ENCODE measurements around the gene PCGF5. TPM values are rescaled to one million over a fixed set of nuclear protein-coding genes. Genes with fewer than 3 reads are reported as not detected.
A peak's percentile ranks its signal among the peaks of the same experiment; 100 is the strongest.

The PCGF5 gene
- total RNA-seq, 1 donor from 2014 or later = 11.6 TPM

- no peak for TF ChIP-seq CTCF (IDR thresholded peaks at IDR 0.05; ENCODE audit: unreplicated experiment)
- Mint-ChIP-seq H3K9me3 (no peaks in the 10 kb centered on the region), H3K27ac (no peak overlapping the region), H3K27me3 (ENCODE audit: low read depth) (peaks cover 15% of the 10 kb centered on the region), H3K4me3 (no peak overlapping the region), H3K4me1 (peaks cover 16% of the 10 kb centered on the region), H3K36me3 (no peaks in the 10 kb centered on the region)
- DNase-seq (ENCODE audit: low spot score in 2 of 2, unreplicated experiment in 2 of 2) = no peak
Measured at GRCh38 chr10:91309711-91310110, 89.2 kb downstream of the PCGF5 start.

GRCh38 chr10:91311601-91312381 lies 91.3 kb downstream of the PCGF5 start:
- Mint-ChIP-seq H3K9me3 (no peaks in the 10 kb centered on the region), H3K27ac (no peak overlapping the region), H3K4me3 (no peak overlapping the region), H3K36me3 (no peaks in the 10 kb centered on the region), H3K4me1 (peaks cover 16% of the 10 kb centered on the region), H3K27me3 (ENCODE audit: low read depth) (peaks cover 15% of the 10 kb centered on the region)
- no peak for DNase-seq (ENCODE audit: low spot score in 2 of 2, unreplicated experiment in 2 of 2)
- no peak for TF ChIP-seq CTCF (IDR thresholded peaks at IDR 0.05; ENCODE audit: unreplicated experiment)

GRCh38 chr10:91312382-91312733 lies 91.9 kb downstream of the PCGF5 start:
- DNase-seq (ENCODE audit: low spot score in 2 of 2, unreplicated experiment in 2 of 2) = no peak
- TF ChIP-seq CTCF (IDR thresholded peaks at IDR 0.05; ENCODE audit: unreplicated experiment) = no peak
- H3K9me3 Mint-ChIP-seq = no peaks in the 10 kb centered on the region
- no peak overlapping the region for H3K27ac Mint-ChIP-seq
- H3K4me1 Mint-ChIP-seq = peaks cover 16% of the 10 kb centered on the region
- H3K27me3 Mint-ChIP-seq (ENCODE audit: low read depth) = peaks cover 15% of the 10 kb centered on the region
- no peak overlapping the region for H3K4me3 Mint-ChIP-seq
- H3K36me3 Mint-ChIP-seq = no peaks in the 10 kb centered on the region

- no peak for DNase-seq (ENCODE audit: low spot score in 2 of 2, unreplicated experiment in 2 of 2)
- Mint-ChIP-seq H3K9me3 (no peaks in the 10 kb centered on the region), H3K4me1 (peaks cover 16% of the 10 kb centered on the region), H3K36me3 (no peaks in the 10 kb centered on the region), H3K4me3 (no peak overlapping the region), H3K27me3 (ENCODE audit: low read depth) (peaks cover 10% of the 10 kb centered on the region), H3K27ac (peak overlapping the region; percentile 10)
- TF ChIP-seq CTCF (IDR thresholded peaks at IDR 0.05; ENCODE audit: unreplicated experiment) = no peak
Measured at GRCh38 chr10:91313796-91314485, 93.5 kb downstream of the PCGF5 start.

- peaks cover 6% of the 10 kb centered on the region for H3K27me3 Mint-ChIP-seq (ENCODE audit: low read depth)
- no peak for TF ChIP-seq CTCF (IDR thresholded peaks at IDR 0.05; ENCODE audit: unreplicated experiment)
- H3K27ac Mint-ChIP-seq = no peak overlapping the region
- no peaks in the 10 kb centered on the region for H3K9me3 Mint-ChIP-seq
- H3K36me3 Mint-ChIP-seq = no peaks in the 10 kb centered on the region
- no peak overlapping the region for H3K4me3 Mint-ChIP-seq
- H3K4me1 Mint-ChIP-seq = peaks cover 14% of the 10 kb centered on the region
- DNase-seq (ENCODE audit: low spot score in 2 of 2, unreplicated experiment in 2 of 2) = no peak
Measured at GRCh38 chr10:91316486-91316885, 96.0 kb downstream of the PCGF5 start.

Data from mesothelial cell of epicardium (in vitro differentiated cells).